SK-N-DZ (cell line): ENCODE results near the gene S100A9.
A peak's percentile ranks its signal among the peaks of the same experiment; 100 is the strongest.
"Not testable (repeated sequence)": the region's sequence is repeated elsewhere in the genome, so short reads cannot be mapped to it uniquely, and the experiment has no call there.

Experiments used
- DNase-seq: peaks from one replicate; pipeline ENCODE4 v3.0.0-alpha.2; 2015; ENCODE audit warnings: low spot score

S100A9 gene

GRCh38 chr1:153344718-153345025, 13.0 kb upstream of the S100A9 start:
- DNase-seq: no peak

GRCh38 chr1:153345187-153346076, 12.2 kb upstream of the S100A9 start:
- no peak for DNase-seq

DNA sequence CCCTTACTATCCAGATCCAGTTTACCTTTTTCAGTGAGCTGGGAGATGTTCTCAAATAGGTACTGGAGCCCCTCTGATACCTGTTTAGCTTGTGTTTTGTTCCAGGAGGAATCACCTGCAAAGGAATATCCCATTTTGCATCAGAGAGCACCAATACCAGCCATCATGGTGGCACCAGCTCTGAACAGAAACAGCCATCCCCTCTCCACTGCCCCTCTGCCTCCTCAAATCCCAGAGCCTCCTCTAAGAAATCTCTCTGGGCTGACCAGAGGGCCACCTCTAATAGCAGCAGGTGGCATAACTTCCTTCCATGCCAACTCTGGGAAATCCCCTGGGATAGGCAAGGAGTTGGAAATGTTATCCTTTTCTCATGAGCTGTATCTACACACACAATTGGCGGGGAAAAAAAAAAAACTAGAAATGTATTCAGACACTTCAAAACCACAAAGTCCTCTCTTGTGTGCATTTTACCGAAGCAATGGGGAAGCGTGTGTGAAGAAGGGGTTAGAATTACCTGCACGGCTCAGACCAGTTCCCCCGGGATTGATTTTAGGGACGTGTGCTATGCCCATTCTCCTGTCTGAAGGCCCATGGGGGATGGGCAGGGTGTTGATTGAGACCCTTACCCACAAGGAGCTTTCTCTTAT, 11.5 kb upstream of the S100A9 start:
- DNase-seq: no peak

GRCh38 chr1:153347049-153347448, 10.6 kb upstream of the S100A9 start:
- DNase-seq: not testable (repeated sequence)

DNA sequence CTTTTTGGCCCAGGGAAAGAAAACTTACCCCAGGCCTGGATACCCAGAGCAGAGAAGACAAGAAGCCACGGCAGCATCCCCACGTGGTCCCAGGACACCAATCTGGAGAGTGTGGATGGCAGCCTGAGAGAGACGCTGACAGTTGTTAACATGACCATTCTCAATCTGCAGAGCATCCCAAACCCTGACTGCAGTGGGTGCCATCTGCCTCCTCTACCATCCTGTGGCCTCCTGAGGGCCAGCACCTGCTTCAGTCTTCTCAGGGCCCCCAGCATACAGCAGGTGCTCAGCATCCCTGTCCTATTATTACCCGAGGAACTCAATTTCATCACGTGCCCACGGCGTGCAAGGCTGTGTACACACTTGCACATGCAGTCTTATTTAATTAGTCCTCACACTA, 9.8 kb upstream of the S100A9 start:
- no peak for DNase-seq

DNA sequence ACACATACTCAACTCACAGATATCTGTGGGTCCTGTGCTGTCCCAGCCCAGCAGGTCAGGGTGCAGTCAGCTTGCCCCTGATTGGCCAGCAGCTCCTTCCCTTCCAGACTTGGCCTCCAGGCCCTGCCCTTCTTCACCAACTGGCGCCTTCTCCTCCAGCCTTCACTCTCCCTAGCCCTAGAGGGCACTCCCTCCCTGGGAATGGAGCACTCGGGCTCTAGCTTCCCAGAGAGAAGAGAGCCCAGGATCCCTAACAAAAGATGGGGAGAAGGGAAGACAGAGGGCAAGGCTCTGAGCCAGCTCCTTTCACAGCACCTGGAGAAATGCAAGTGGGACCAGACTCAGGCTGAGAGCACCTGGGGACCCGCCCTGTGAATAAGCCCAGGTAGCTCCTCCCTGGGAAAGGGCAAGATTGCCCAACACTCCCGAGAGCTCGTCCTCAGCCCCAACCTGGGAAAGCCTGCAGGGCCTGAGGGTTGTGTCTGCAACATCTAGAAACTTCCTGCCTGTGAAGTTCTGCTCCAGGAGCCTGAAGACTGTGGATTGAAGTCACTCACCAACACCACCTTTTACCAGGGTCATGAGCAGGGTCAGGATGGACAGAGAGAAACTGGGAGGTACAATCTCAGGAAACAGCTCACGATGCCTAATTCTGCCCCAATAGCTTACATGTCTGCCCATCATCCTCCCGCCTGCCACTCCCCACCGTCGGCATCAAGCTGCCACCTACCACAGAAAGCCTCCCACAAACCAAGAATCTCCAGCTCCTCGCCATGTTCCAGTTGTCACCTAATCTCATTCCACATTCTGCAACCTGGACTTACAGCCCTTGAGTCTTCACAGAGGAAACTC, 8.9 kb upstream of the S100A9 start, which contains the start of gene PGLYRP4:
Gene PGLYRP4, minus strand, starts transcription at position 331 of the 852 bp plus-strand sequence. CDS start 909 bp downstream, outside the sequence.
- no peak for DNase-seq

- no peak for DNase-seq
These were observed 8.0 kb upstream of the S100A9 start for GRCh38 chr1:153349363-153350320.

DNA sequence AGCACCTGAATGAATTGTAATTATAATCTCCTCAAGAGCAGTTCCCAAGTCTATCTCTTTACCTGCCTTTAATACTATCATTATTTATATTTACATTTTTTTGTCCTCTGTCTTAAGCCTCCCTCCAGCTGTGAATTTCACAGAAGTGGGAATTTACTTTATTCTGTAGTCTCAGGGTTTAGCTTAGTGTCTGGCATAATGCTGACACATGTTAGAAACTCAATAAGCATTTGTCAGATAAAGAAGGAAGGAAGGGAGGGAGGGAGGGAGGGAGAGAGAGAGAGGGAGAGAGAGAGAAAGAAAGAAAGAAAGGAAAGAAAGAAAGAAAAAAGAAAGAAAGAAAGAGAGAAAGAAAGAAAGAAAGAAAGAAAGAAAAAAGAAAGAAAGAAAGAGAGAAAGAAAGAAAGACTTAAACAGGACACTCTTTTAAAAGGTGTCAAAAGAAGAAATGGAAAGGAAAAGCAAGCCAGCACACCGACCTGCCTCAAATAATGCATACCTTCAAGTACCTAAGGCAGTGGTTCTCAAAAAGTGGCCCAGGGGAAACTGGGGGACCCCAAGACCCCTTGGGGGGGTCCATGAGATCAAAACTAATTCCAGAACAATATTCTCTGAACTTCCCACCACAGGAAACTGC, 7.2 kb upstream of the S100A9 start:
- DNase-seq: no peak

DNA sequence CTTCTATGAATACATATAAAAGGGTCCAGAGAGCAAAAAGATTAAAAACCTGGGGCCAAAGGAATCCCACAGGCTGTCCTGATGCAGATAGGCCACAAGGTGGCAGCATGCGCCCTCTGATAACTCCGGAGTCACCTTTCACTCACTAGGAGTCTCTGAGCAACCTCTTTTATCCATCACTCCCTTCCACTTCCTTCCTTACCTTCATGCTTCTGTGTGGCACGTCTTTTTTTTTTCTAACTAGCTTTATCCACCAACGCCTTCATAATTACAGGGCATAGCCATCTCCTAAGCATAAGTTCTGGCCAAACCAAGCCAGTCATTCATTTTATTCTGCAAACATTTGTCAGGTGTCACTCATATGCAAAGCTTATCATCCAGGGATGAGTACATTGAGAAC, 5.1 kb upstream of the S100A9 start:
- DNase-seq: peak; percentile 65

DNA sequence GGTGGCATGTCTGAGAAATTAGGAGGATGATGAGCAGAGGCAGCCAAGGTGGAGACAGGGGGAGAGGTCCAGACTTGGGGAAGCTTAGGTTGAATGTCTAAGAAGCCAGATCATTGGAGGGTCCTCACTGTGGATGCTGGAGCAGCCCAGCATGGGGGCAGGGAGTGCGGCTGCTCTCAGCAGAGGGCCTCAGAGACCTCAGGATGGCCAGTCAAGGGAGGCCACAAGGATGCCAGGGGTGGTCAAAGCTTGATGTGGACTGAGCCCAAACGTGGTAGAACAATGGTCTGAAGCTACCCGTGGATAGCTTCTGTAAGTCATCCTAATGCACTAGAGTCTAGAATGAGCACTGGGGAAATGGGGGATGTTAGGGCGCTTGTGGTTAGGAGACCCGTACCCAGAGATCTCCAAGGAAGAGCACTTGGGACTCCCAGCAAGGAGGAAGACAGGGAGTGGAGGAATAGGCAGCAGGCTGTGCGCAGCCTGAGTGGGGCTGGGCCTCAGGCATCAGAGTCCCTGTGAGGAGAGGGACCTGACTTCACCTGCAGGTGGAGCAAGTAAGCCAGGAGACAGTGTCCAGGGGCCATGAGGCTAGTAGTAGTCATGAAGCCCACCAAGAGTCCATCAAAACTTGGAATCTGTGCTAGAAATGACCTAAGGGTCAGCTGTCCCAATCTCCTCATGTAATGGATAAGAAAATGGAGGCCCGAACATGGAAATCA, 4.3 kb upstream of the S100A9 start:
- DNase-seq: peak; percentile 34

GRCh38 chr1:153354515-153355193, 3.0 kb upstream of the S100A9 start:
- DNase-seq: no peak

- DNase-seq: peak; percentile 32
These were observed 2.1 kb upstream of the S100A9 start for GRCh38 chr1:153355445-153356071.

- no peak for DNase-seq
These were observed 1.1 kb upstream of the S100A9 start for GRCh38 chr1:153356392-153357075.

- no peak for DNase-seq
These were observed 390 bp upstream of the S100A9 start for GRCh38 chr1:153357076-153357852.

DNA sequence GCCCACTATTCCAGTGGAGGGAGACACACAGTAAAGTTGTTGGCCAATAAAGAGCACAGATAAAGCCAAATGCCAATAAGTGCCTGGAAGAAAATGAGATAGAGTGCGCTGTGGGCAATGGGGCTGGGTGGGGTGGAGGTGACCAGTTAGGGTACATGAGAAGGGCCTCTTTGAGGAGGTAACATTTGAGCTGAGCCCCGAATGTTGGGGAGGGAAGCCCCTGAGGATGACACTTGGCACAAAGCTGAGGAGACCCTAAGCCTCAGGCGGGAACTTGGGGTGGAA, 979 bp downstream of the S100A9 start:
- no peak for DNase-seq

- DNase-seq: no peak
These were observed 1.6 kb downstream of the S100A9 start for GRCh38 chr1:153359241-153359640.

- no peak for DNase-seq
These were observed 2.5 kb downstream of the S100A9 start for GRCh38 chr1:153360190-153360589.
